HCT116 (cell line): ENCODE data around the gene ASCC2. TPM values are rescaled to one million over a fixed set of nuclear protein-coding genes. Genes with fewer than 3 reads are reported as not detected.

Experiments
- ATAC-seq: fragments of 200-7000 bp; cut with Tn5 transposase; 2 replicates; pipeline ENCODE4 v1.9.1; 2020; ENCODE audit warnings: mild to moderate bottlenecking, moderate library complexity
- BruUV-seq: library from RNA; stranded (reverse); fragments of 400-500 nt; replicated peaks from 2 replicates; lab custom pipeline; 2021; lab: Mats Ljungman, UMichigan
- CTCF ChIA-PET: fragments of 300-600 bp; sonication (Branson Sonifier 250); formaldehyde crosslinking; loops from one replicate; lab custom pipeline; 2021; ENCODE audit warnings: antibody characterized with exemption; lab: Charles Lee
- POLR2A ChIA-PET: fragments of 300-600, 350-600 bp; sonication (Branson Sonifier 250); formaldehyde crosslinking; loops from one replicate; lab custom pipeline; 2021; ENCODE audit warnings: antibody characterized with exemption; lab: Charles Lee
- RAD21 ChIA-PET, 2 experiments: fragments of 300-600 bp; sonication (Branson Sonifier 250); formaldehyde crosslinking; loops; one replicate each; lab custom pipeline; 2023; ENCODE audit warnings: low total read pairs in 2 of 2; ENCODE audit not compliant: uncharacterized antibody in 2 of 2, unreplicated experiment in 2 of 2, low non-redundant PET in 1 of 2; lab: Charles Lee
- DNase-seq: peaks from one replicate; pipeline ENCODE4 v3.0.0-alpha.2; 2010; ENCODE audit warnings: low read depth, low spot score
- H2AFZ ChIP-seq: fragments of 200-600 bp; shearing (Covaris generic), sonication (generic); 2 replicates; pipeline ENCODE4 v1.6.1; 2017; ENCODE audit warnings: low read depth, mixed run types, mixed read lengths, antibody characterized with exemption, low read length; ENCODE audit not compliant: poor library complexity, severe bottlenecking
- H3K27ac ChIP-seq: 2 replicates; pipeline ENCODE4 v1.5.1; 2012; ENCODE audit warnings: low read depth, low read length
- H3K27me3 ChIP-seq: fragments of 200-600 bp; sonication (generic); 2 replicates; pipeline ENCODE4 v1.6.1; 2016; ENCODE audit warnings: mixed run types, low read length, mixed read lengths; ENCODE audit not compliant: insufficient read depth
- H3K36me3 ChIP-seq, 2 experiments: fragments of 200-500 bp in 1 of 2; fragments of 200-600 bp in 1 of 2; sonication (Bioruptor generic) in 1 of 2; sonication (generic) in 1 of 2; 2 replicates each; pipeline versions ENCODE4 v1.5.1 to v1.6.1; 2014 to 2016; ENCODE audit warnings: low read length in 2 of 2, inconsistent platforms in 1 of 2, mixed read lengths in 1 of 2, mixed run types in 1 of 2; ENCODE audit not compliant: insufficient read depth in 2 of 2, control insufficient read depth in 1 of 2
- H3K4me1 ChIP-seq, 2 experiments: fragments of 200-600 bp in 1 of 2; sonication (generic) in 1 of 2; 2 replicates each; pipeline versions ENCODE4 v1.5.1 to v1.6.1; 2012 to 2017; ENCODE audit warnings: low read length in 2 of 2, inconsistent platforms in 1 of 2, mild to moderate bottlenecking in 1 of 2, mixed read lengths in 1 of 2, mixed run types in 1 of 2, moderate library complexity in 1 of 2; ENCODE audit not compliant: insufficient read depth in 2 of 2, control insufficient read depth in 1 of 2
- H3K4me2 ChIP-seq: fragments of 200-600 bp; sonication (generic); 2 replicates; pipeline ENCODE4 v1.6.1; 2017; ENCODE audit warnings: mixed run types, low read length, mixed read lengths
- H3K4me3 ChIP-seq, 2 experiments: fragments of 200-600 bp in 1 of 2; sonication (generic) in 1 of 2; replicated peaks in 1 of 2; 2 replicates each; pipeline ENCODE4 v1.5.1; 2011 to 2016; ENCODE audit warnings: low read length in 2 of 2, control low read depth in 1 of 2, low read depth in 1 of 2, mild to moderate bottlenecking in 1 of 2, mixed read lengths in 1 of 2, mixed run types in 1 of 2
- H3K79me2 ChIP-seq: fragments of 200-600 bp; sonication (generic); 2 replicates; pipeline ENCODE4 v1.6.1; 2017; ENCODE audit warnings: mild to moderate bottlenecking, mixed run types, low read length, moderate library complexity, mixed read lengths; ENCODE audit not compliant: insufficient read depth
- H3K9ac ChIP-seq: fragments of 200-600 bp; sonication (generic); 2 replicates; pipeline ENCODE4 v1.6.1; 2016; ENCODE audit warnings: low read length, mixed read lengths
- H3K9me2 ChIP-seq: fragments of 200-600 bp; sonication (generic), shearing (Covaris generic); 2 replicates; pipeline ENCODE4 v1.6.1; 2017; ENCODE audit warnings: mixed run types, mild to moderate bottlenecking, moderate library complexity; ENCODE audit not compliant: insufficient read depth
- H3K9me3 ChIP-seq, 2 experiments: fragments of 200-500 bp in 1 of 2; fragments of 200-600 bp in 1 of 2; sonication (Bioruptor generic) in 1 of 2; sonication (generic) in 1 of 2; 2 replicates each; pipeline ENCODE4 v1.6.1; 2014 to 2017; ENCODE audit warnings: low read length in 2 of 2, mixed read lengths in 2 of 2, inconsistent platforms in 1 of 2, low read depth in 1 of 2, mild to moderate bottlenecking in 1 of 2, mixed run types in 1 of 2, moderate library complexity in 1 of 2; ENCODE audit not compliant: control insufficient read depth in 1 of 2, insufficient read depth in 1 of 2
- H4K20me1 ChIP-seq: fragments of 200-600 bp; sonication (generic), shearing (Covaris generic); 2 replicates; pipeline ENCODE4 v1.6.1; 2017; ENCODE audit warnings: mixed run types, mild to moderate bottlenecking, moderate library complexity; ENCODE audit not compliant: insufficient read depth
- ATF3 ChIP-seq: IDR thresholded peaks from 2 replicates; pipeline ENCODE4 v1.6.1; 2012
- CTCF ChIP-seq, 3 experiments: fragments of 200-600 bp in 1 of 3; sonication (generic) in 1 of 3; IDR thresholded peaks in 2 of 3; conservative IDR thresholded peaks in 1 of 3; 2 replicates each; pipeline ENCODE4 v1.5.1; 2012 to 2017; ENCODE audit warnings: low read depth in 2 of 3, low read length in 2 of 3, antibody characterized with exemption in 1 of 3, borderline replicate concordance in 1 of 3, control low read depth in 1 of 3, mild to moderate bottlenecking in 1 of 3, mixed read lengths in 1 of 3, mixed run types in 1 of 3, moderate library complexity in 1 of 3; ENCODE audit not compliant: insufficient read depth in 1 of 3
- ELF1 ChIP-seq: IDR thresholded peaks from 2 replicates; pipeline ENCODE4 v1.6.1; 2012; ENCODE audit warnings: low read depth, borderline replicate concordance
- FOSL1 ChIP-seq: IDR thresholded peaks from 2 replicates; pipeline ENCODE4 v1.6.1; 2012; ENCODE audit warnings: low read depth
- MAX ChIP-seq: IDR thresholded peaks from 2 replicates; pipeline ENCODE4 v1.6.1; 2012
- POLR2A ChIP-seq: IDR thresholded peaks from 2 replicates; pipeline ENCODE4 v1.7.0; 2011; ENCODE audit warnings: borderline replicate concordance; ENCODE audit not compliant: insufficient read depth, insufficient read length; ENCODE audit errors: extremely low read depth
- POLR2AphosphoS5 ChIP-seq: IDR thresholded peaks from 2 replicates; pipeline ENCODE4 v1.6.1; 2011; ENCODE audit warnings: mild to moderate bottlenecking, low read depth, low read length, moderate library complexity
- SIN3A ChIP-seq: IDR thresholded peaks from 2 replicates; pipeline ENCODE4 v1.6.1; 2012; ENCODE audit warnings: low read depth
- SRF ChIP-seq: IDR thresholded peaks from 2 replicates; pipeline ENCODE4 v1.6.1; 2012; ENCODE audit warnings: low read depth
- TCF7L2 ChIP-seq: IDR thresholded peaks from 2 replicates; pipeline ENCODE4 v1.7.0; 2011; ENCODE audit warnings: borderline replicate concordance, inconsistent platforms; ENCODE audit not compliant: insufficient read depth, insufficient read length; ENCODE audit errors: extremely low read depth
- ZFX ChIP-seq: fragments of 450-650 bp; IDR thresholded peaks from 2 replicates; pipeline ENCODE4 v1.6.1; 2017
- ZNF274 ChIP-seq: fragments of 200-500 bp; sonication (Bioruptor generic); IDR thresholded peaks from 2 replicates; pipeline ENCODE4 v1.6.1; 2014; ENCODE audit warnings: mild to moderate bottlenecking, low read depth, low read length, inconsistent platforms
- intact Hi-C: fragments of 100-400 bp; cut with micrococcal nuclease; formaldehyde crosslinking; loops from 2 replicates; pipeline ENCODE4 v1.10.0; 2022
- total RNA-seq: library from RNA; stranded (reverse); gene quantifications from one replicate; pipeline ENCODE4 v1.2.1, GENCODE V29; 2021; ENCODE audit not compliant: unreplicated experiment

ASCC2 gene
- total RNA-seq, 1 experiment from 2014 or later, result 68.6 TPM

GRCh38 chr22:29825578-29825977, 12.5 kb downstream of the ASCC2 start:
- ATAC-seq, result no peak
- no peaks in the 10 kb centered on the region for H3K27me3 ChIP-seq
- H2AFZ ChIP-seq, result no peak overlapping the region
- no TSS peak for BruUV-seq
- peaks cover 4% of the 10 kb centered on the region; the same call in 1 of the 2 replicates for H3K79me2 ChIP-seq
- POLR2A ChIA-PET, result interaction anchor here (0.6 kb wide), 1 partner anchor 10 kb away, joined by 4 read pairs; no protein-coding TSS in a partner anchor
- no peaks in the 10 kb centered on the region for H3K9me2 ChIP-seq
- no peak overlapping the region for H3K4me2 ChIP-seq
- CTCF ChIA-PET, result no interaction called here
- TF ChIP-seq FOSL1 (no peak), MAX (no peak), POLR2A (no peak), CTCF (IDR thresholded peaks at IDR 0.05 in 2 of 3, conservative IDR thresholded peaks at IDR 0.05 in 1 of 3; ENCODE audit: borderline replicate concordance in 1 of 3, insufficient read depth in 1 of 3, low read depth in 2 of 3, low read length in 2 of 3) (no peak), SRF (no peak), TCF7L2 (no peak), SIN3A (no peak), ZFX (no peak), POLR2AphosphoS5 (no peak), ATF3 (no peak), ELF1 (no peak), ZNF274 (no peak)
- TF ChIP-seq, all 23 proteins: peak for 0
- peaks cover 3% of the 10 kb centered on the region; the same call in 1 of the 2 replicates for H4K20me1 ChIP-seq
- peaks cover 0 to 17% of the 10 kb centered on the region in 2 experiments; a peak in 2 of 4 replicates for H3K4me1 ChIP-seq
- intact Hi-C loops, result no loop called here
- H3K9me3 ChIP-seq, result no peaks in the 10 kb centered on the region
- RAD21 ChIA-PET, result interaction anchor here in 1 of 2 experiments (0.9 kb wide), 1 partner anchor 180 kb away, joined by 3 read pairs; no protein-coding TSS in a partner anchor
- H3K9ac ChIP-seq, result no peak overlapping the region
- no peak for DNase-seq
- peaks cover 13% of the 10 kb centered on the region in 2 experiments; a peak in 3 of 4 replicates for H3K36me3 ChIP-seq
- no peak overlapping the region for H3K27ac ChIP-seq
- H3K4me3 ChIP-seq, result no peak overlapping the region
